ENCODE measurements around the gene FAM98C.
A peak's percentile ranks its signal among the peaks of the same experiment; 100 is the strongest.
"Not testable (repeated sequence)": the region's sequence is repeated elsewhere in the genome, so short reads cannot be mapped to it uniquely, and the experiment has no call there.

The FAM98C gene

GRCh38 chr19:38427035-38427677 lies 24.3 kb downstream of the FAM98C start:
- not testable (repeated sequence) for DNase-seq

- DNase-seq, result no peak
Measured at GRCh38 chr19:38429055-38429810, 26.3 kb downstream of the FAM98C start.

GRCh38 chr19:38429811-38430156 lies 26.9 kb downstream of the FAM98C start:
- no peak for DNase-seq

GRCh38 chr19:38430931-38431330 lies 28.0 kb downstream of the FAM98C start:
- DNase-seq, result no peak

- no peak for DNase-seq
Measured at GRCh38 chr19:38433268-38433733, 30.4 kb downstream of the FAM98C start, which contains the start of gene RYR1. Gene RYR1, plus strand, starts transcription at chr19:38433691. Its CDS starts 139 bp downstream, at chr19:38433830.

GRCh38 chr19:38434549-38435051 lies 31.7 kb downstream of the FAM98C start:
- DNase-seq, result no peak

GRCh38 chr19:38437295-38437694 lies 34.4 kb downstream of the FAM98C start:
- DNase-seq, result no peak

- DNase-seq, result no peak
Measured at GRCh38 chr19:38437917-38438316, 35.0 kb downstream of the FAM98C start.

- no peak for DNase-seq
Measured at GRCh38 chr19:38440592-38440991, 37.7 kb downstream of the FAM98C start.

GRCh38 chr19:38441657-38442348 lies 38.9 kb downstream of the FAM98C start:
- DNase-seq, result no peak

- DNase-seq, result no peak
Measured at GRCh38 chr19:38442736-38443135, 39.8 kb downstream of the FAM98C start.

- DNase-seq, result no peak
Measured at GRCh38 chr19:38443458-38443999, 40.6 kb downstream of the FAM98C start.

GRCh38 chr19:38444026-38444425 lies 41.1 kb downstream of the FAM98C start:
- DNase-seq, result no peak

- DNase-seq, result no peak
Measured at GRCh38 chr19:38445362-38445761, 42.5 kb downstream of the FAM98C start.

GRCh38 chr19:38448225-38448624 lies 45.3 kb downstream of the FAM98C start:
- DNase-seq, result no peak

- DNase-seq, result no peak
Measured at GRCh38 chr19:38449518-38449917, 46.6 kb downstream of the FAM98C start.

GRCh38 chr19:38451036-38451435 lies 48.1 kb downstream of the FAM98C start:
- DNase-seq, result no peak

- DNase-seq, result no peak
Measured at GRCh38 chr19:38451629-38452028, 48.7 kb downstream of the FAM98C start.

- DNase-seq, result no peak
Measured at GRCh38 chr19:38452430-38453366, 49.8 kb downstream of the FAM98C start.

GRCh38 chr19:38453596-38453995 lies 50.7 kb downstream of the FAM98C start:
- no peak for DNase-seq

GRCh38 chr19:38455031-38455430 lies 52.1 kb downstream of the FAM98C start:
- peak; percentile 15 for DNase-seq

GRCh38 chr19:38457202-38457601 lies 54.3 kb downstream of the FAM98C start:
- no peak for DNase-seq

All from fibroblast of skin of scalp (primary cell).